DND-41 (cell line): ENCODE results near the gene BOD1.

Experiments
- EZH2 ChIP-seq: IDR thresholded peaks from 3 replicates; pipeline ENCODE4 v1.6.1; 2012; ENCODE audit warnings: borderline replicate concordance, low read depth, mild to moderate bottlenecking, moderate library complexity, low read length, inconsistent platforms; ENCODE audit not compliant: severe bottlenecking
- TF ChIP-seq, protein P1 (sequence below): IDR thresholded peaks from 2 replicates; pipeline ENCODE4 v1.5.1; 2012; ENCODE audit warnings: borderline replicate concordance, low read length, moderate library complexity, mild to moderate bottlenecking; ENCODE audit not compliant: poor library complexity, severe bottlenecking; ENCODE audit errors: extremely low read depth

DNA sequence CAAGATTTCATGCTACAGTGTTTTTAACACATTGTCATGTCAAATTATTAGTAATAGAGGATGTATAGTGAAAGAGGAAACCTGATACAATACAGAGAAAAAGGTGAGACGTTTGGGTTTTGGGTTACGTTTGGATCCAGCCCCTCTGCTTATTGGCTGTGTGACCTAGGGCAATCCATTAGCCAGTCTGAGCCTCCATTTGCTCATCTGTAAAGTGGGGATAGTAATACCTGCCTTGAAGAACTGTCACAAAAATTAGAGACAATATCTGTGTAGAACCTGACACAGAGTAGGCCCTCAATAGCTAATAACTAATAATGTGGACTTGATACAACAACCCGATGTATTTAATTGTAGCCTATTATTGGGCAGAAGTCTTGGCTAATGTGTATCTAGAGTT lies 4.3 kb upstream of the BOD1 start:
- TF ChIP-seq, protein P1, sequence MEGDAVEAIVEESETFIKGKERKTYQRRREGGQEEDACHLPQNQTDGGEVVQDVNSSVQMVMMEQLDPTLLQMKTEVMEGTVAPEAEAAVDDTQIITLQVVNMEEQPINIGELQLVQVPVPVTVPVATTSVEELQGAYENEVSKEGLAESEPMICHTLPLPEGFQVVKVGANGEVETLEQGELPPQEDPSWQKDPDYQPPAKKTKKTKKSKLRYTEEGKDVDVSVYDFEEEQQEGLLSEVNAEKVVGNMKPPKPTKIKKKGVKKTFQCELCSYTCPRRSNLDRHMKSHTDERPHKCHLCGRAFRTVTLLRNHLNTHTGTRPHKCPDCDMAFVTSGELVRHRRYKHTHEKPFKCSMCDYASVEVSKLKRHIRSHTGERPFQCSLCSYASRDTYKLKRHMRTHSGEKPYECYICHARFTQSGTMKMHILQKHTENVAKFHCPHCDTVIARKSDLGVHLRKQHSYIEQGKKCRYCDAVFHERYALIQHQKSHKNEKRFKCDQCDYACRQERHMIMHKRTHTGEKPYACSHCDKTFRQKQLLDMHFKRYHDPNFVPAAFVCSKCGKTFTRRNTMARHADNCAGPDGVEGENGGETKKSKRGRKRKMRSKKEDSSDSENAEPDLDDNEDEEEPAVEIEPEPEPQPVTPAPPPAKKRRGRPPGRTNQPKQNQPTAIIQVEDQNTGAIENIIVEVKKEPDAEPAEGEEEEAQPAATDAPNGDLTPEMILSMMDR: no peak
- no peak for TF ChIP-seq EZH2
